ENCODE measurements around the gene INA. TPM values are rescaled to one million over a fixed set of nuclear protein-coding genes. Genes with fewer than 3 reads are reported as not detected.
"Not testable (repeated sequence)": the region's sequence is repeated elsewhere in the genome, so short reads cannot be mapped to it uniquely, and the experiment has no call there.

The INA gene
- not detected for total RNA-seq

DNA sequence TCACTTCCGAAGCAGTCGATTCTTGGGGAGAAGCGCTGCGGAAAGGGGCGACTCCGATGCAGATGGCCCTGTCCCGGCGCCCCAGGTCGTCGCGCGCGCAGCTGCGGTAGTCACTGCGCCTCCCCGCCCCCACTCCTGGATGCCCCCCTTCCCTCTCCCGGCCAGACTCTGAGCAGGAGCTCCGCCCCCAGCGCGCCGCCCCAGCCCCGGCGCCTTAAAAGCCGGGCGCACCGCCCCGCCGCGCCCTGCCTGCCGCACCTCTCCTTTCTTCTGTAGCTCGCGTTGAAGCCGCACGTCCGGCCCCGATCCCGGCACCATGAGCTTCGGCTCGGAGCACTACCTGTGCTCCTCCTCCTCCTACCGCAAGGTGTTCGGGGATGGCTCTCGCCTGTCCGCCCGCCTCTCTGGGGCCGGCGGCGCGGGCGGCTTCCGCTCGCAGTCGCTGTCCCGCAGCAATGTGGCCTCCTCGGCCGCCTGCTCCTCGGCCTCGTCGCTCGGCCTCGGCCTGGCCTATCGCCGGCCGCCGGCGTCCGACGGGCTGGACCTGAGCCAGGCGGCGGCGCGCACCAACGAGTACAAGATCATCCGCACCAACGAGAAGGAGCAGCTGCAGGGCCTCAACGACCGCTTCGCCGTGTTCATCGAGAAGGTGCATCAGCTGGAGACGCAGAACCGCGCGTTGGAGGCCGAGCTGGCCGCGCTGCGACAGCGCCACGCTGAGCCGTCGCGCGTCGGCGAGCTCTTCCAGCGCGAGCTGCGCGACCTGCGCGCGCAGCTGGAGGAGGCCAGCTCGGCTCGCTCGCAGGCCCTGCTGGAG, at the start of gene INA:
INA (plus strand) TSS at position 243 of the 817 bp plus-strand sequence; CDS start at position 317, 74 bp downstream.
- DNase-seq (ENCODE audit: low read depth in 2 of 3, low spot score in 2 of 3), result peak in 2 of 3 donors; percentile 29 to 49

GRCh38 chr10:103227416-103227815, 49.5 kb upstream of the INA start:
- no peak for DNase-seq (ENCODE audit: low read depth in 2 of 3, low spot score in 2 of 3)

DNA sequence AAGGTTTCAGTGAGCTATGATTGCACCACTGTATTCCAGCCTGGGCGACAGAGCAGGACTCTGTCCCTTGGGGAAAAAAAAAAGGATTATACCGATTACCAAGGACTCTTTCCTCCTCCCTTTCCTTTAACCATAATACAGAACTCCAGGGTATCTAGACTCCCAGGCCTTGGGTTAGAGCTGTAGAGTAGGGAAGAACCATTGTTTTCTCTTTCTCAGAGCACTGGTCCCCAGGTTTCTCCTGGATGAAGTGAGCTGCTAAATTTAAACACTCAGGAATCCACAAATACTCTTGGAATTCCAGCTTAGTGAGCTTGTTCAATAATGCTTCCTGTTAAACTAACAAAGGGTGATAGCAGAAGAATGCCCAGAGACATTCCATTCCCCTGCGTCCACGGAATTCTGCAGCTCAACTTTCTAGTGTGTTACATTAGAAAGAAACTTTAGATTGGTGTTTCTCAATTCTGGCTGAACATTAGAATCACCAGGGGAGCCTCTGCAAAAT, 45.8 kb upstream of the INA start:
- no peak for DNase-seq (ENCODE audit: low read depth in 2 of 3, low spot score in 2 of 3)

GRCh38 chr10:103232131-103232673, 44.7 kb upstream of the INA start:
- DNase-seq (ENCODE audit: low read depth in 2 of 3, low spot score in 2 of 3), result no peak

- DNase-seq (ENCODE audit: low read depth in 2 of 3, low spot score in 2 of 3), result no peak
These were observed 44.0 kb upstream of the INA start for GRCh38 chr10:103232772-103233488.

DNA sequence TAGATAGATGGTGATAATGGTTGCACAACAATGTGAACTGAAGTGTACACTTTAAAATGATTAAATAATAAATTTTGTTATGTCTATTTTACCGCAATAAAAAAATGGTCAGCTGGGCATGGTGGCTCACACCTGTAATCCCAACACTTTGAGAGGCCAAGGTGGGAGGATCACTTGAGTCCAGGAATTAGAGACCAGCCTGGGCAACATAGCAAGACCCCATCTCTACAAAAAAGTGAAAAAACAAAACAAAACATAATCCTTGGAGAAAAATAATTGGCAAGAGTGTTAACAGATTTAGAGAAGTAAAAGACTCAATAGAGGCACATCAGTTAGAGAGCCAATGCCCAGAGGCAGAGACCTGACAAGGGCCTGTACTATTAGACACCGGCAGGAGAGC, 41.2 kb upstream of the INA start:
- no peak for DNase-seq (ENCODE audit: low read depth in 2 of 3, low spot score in 2 of 3)

GRCh38 chr10:103238506-103239252, 38.3 kb upstream of the INA start:
- DNase-seq (ENCODE audit: low read depth in 2 of 3, low spot score in 2 of 3), result no peak

GRCh38 chr10:103241262-103242011, 35.5 kb upstream of the INA start:
- peak in 2 of 3 donors; percentile 68 to 75 for DNase-seq (ENCODE audit: low read depth in 2 of 3, low spot score in 2 of 3)

DNA sequence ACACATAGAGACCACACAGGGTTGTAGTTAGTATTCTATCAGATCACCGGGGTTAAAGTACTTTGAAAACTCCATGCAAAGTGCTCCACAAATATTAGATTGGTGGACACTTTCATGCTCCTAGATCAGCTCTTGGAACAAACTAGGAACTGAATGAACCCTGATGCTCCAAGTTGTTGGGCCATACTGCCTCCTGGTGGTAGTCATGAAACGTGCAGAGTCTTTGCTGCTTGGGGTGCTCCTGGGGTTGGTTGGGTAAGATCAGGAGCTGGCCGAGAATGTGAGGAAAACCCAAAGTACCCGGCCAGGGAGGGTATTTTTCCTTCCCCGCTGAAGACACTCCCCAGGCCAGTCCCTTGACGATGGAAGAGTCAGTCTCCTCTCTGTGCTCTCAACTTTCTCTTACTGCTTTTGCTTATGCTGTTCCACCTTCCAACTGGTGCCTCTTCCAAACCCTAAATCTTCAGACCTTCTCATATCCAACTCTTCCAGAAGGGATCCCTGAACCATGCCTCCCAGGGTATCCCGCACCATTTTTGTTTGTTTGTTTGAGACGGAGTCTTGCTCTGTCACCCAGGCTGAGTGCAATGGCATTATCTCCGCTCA, 32.2 kb upstream of the INA start:
- DNase-seq (ENCODE audit: low read depth in 2 of 3, low spot score in 2 of 3), result peak; percentile 34 to 87 (median 73)

- not testable (repeated sequence) for DNase-seq (ENCODE audit: low read depth in 2 of 3, low spot score in 2 of 3)
These were observed 31.4 kb upstream of the INA start, which contains the start of gene RPEL1 for GRCh38 chr10:103245587-103245986. TSS of gene RPEL1 (plus strand) at chr10:103245887. CDS start at chr10:103245997, 110 bp downstream.

- no peak for DNase-seq (ENCODE audit: low read depth in 2 of 3, low spot score in 2 of 3)
These were observed 30.6 kb upstream of the INA start for GRCh38 chr10:103246324-103246723.

DNA sequence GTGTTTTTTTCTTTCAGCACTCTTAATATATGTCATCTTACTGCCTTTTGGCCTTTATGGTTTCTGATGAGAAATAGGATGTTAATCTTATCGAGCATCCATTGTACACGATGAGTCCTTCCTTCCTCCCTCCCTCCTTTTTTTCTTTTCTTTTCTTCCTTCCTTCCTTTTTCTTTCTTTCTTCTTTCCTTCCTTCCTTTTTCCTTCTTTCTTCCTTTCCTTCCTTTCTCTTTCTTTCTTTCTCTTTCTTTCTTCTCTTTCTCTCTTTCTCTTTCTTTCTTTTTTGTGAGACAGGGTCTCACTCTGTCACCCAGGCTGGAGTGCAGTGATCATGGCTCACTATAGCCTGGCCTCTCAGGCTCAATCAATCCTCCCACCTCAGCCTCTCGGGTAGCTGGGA, 22.8 kb upstream of the INA start:
- no peak for DNase-seq (ENCODE audit: low read depth in 2 of 3, low spot score in 2 of 3)

- DNase-seq (ENCODE audit: low read depth in 2 of 3, low spot score in 2 of 3), result no peak
These were observed 22.2 kb upstream of the INA start for GRCh38 chr10:103254538-103255325.

GRCh38 chr10:103256613-103257012, 20.3 kb upstream of the INA start:
- DNase-seq (ENCODE audit: low read depth in 2 of 3, low spot score in 2 of 3), result no peak

- DNase-seq (ENCODE audit: low read depth in 2 of 3, low spot score in 2 of 3), result no peak
These were observed 19.1 kb upstream of the INA start for GRCh38 chr10:103257812-103258211.

DNA sequence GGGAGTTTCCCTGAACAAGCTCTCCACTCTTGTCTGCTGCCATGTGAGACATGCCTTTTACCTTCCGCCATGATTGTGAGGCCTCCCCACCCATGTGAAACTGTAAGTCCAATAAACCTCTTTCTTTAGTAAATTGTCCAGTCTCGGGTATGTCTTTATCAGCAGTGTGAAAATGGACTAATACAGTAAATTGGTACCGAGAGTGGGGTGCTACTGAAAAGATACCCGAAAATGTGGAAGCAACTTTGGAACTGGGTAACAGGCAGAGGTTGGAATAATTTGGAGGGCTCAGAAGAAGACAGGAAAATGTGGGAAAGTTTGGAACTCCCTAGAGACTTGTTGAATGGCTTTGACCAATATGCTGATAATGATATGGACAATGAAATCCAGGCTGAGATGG, 18.0 kb upstream of the INA start:
- DNase-seq (ENCODE audit: low read depth in 2 of 3, low spot score in 2 of 3), result not testable (repeated sequence)

- DNase-seq (ENCODE audit: low read depth in 2 of 3, low spot score in 2 of 3), result no peak
These were observed 16.9 kb upstream of the INA start for GRCh38 chr10:103259989-103260388.

GRCh38 chr10:103262229-103262628, 14.7 kb upstream of the INA start:
- no peak for DNase-seq (ENCODE audit: low read depth in 2 of 3, low spot score in 2 of 3)

Data from hematopoietic multipotent progenitor cell (in vitro differentiated cells).